ENCODE measurements around the gene RPN1. TPM values are rescaled to one million over a fixed set of nuclear protein-coding genes. Genes with fewer than 3 reads are reported as not detected.

Gene RPN1
- total and polyA plus RNA-seq, 2 of the 8 experiments (the other 6 are each of a cell fraction or from before 2014, with no cell fraction given): 165 to 211 TPM

DNA sequence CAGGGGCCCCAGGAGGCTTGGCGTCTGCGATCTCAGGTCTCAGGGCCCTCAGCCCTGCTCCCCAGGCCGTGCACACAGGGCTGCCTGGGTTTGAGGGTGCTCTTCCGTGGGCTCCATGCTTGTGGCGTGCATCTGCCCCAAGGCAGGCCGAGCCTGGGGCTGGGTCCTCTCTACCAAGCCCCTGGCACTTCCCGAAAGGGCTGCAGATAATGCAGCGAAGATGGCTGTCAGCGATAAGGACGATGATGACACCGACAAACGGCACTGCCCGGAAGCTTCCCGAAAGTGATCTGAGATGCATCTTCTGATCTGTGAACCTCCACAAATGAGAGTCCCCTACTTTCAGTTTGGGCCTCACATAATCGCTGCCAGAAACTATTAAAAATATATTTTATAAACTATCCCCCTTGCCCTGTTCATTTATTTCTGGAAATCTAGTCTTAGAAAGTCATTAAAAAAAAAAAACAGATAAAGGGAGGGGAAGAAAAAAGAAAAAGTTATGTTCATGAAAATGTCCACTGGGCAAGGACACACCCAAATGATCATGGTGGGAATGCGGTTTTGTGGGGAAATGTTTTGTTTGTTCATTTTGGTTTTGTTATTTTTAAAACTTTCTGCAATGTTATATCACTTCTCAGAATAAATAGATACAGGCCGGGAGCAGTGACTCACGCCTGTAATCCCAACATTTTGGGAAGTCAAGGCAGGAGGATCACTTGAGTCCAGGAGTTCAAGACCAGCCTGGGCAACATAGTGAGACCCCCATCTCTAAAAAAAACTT lies 51.5 kb downstream of the RPN1 start:
- H3K79me2 ChIP-seq (ENCODE audit: control insufficient read depth in 1 of 2, insufficient read depth in 2 of 2, low read length in 2 of 2): no peaks in the 10 kb centered on the region
- H3K9me3 ChIP-seq (ENCODE audit: insufficient read depth in 2 of 2, low read depth in 1 of 2, low read length in 1 of 2): no peaks in the 10 kb centered on the region
- no peak overlapping the region for H2BK20ac ChIP-seq (ENCODE audit: low read length)
- no peaks in the 10 kb centered on the region for H3K4me1 ChIP-seq (replicated peaks in 1 of 4; ENCODE audit: control insufficient read depth in 3 of 4, insufficient read depth in 4 of 4, low read length in 3 of 4)
- H3K18ac ChIP-seq (ENCODE audit: extremely low read depth, low read length): no peak overlapping the region
- H4K20me1 ChIP-seq (replicated peaks in 1 of 2; ENCODE audit: control insufficient read depth in 1 of 2, insufficient read depth in 2 of 2, low read length in 2 of 2): peaks cover 0 to 1% of the 10 kb centered on the region in 2 experiments
- no peak overlapping the region for H2AK5ac ChIP-seq (ENCODE audit: low read depth, low read length)
- H3K27ac ChIP-seq (ENCODE audit: low read depth, low read length): no peak overlapping the region
- H3K79me1 ChIP-seq (ENCODE audit: low read depth, low read length): no peaks in the 10 kb centered on the region
- no peak overlapping the region for H2BK120ac ChIP-seq (replicated peaks; ENCODE audit: low read depth, low read length)
- DNase-seq (ENCODE audit: low read depth in 1 of 2, low spot score in 2 of 2) (no peak), FAIRE-seq (no peak)
- CTCF ChIA-PET (ENCODE audit: partially characterized antibody): interaction anchor here (0.9 to 14.8 kb wide), 5 partner anchors 5 to 20 kb away, joined by 3 to 182 read pairs (median 160); no protein-coding TSS in a partner anchor
- no peak overlapping the region for H2AFZ ChIP-seq (ENCODE audit: low read length)
- no peak overlapping the region for H4K8ac ChIP-seq (ENCODE audit: extremely low read depth, insufficient read depth, low read length)
- H3K14ac ChIP-seq (ENCODE audit: insufficient read length): no peak overlapping the region
- H3K27me3 ChIP-seq (replicated peaks in 1 of 4; ENCODE audit: control insufficient read depth in 3 of 4, extremely low read depth in 1 of 4, insufficient read depth in 3 of 4, low read length in 3 of 4): no peaks in the 10 kb centered on the region
- POLR2A ChIA-PET (ENCODE audit: partially characterized antibody): no interaction called here
- H3K23ac ChIP-seq (ENCODE audit: insufficient read length): no peak overlapping the region
- H3K4me2 ChIP-seq (ENCODE audit: insufficient read depth in 1 of 2, low read depth in 2 of 2, low read length in 2 of 2): no peak overlapping the region
- H3K9ac ChIP-seq (replicated peaks in 1 of 4; ENCODE audit: extremely low read depth in 1 of 4, low read depth in 3 of 4, low read length in 3 of 4): no peak overlapping the region
- no peak overlapping the region for H4K91ac ChIP-seq (replicated peaks; ENCODE audit: insufficient read length, low read length)
- no peaks in the 10 kb centered on the region for H3K36me3 ChIP-seq (ENCODE audit: control insufficient read depth in 2 of 4, insufficient read depth in 4 of 4, low read length in 3 of 4)
- H3K4ac ChIP-seq (replicated peaks; ENCODE audit: insufficient read length, low read depth, low read length): no peak overlapping the region
- H3K56ac ChIP-seq (replicated peaks; ENCODE audit: insufficient read length, low read depth, low read length): no peak overlapping the region
- no peak overlapping the region for H2BK12ac ChIP-seq (ENCODE audit: low read depth, low read length)
- WGBS, 2 experiments (ENCODE audit: extremely low coverage in 1 of 2, insufficient coverage in 1 of 2, insufficient read length in 1 of 2, insufficient replicate concordance in 2 of 2, low coverage in 1 of 2, low lambda C conversion rate in 2 of 2, missing lambda C conversion rate in 1 of 2): 87% methylated on average over 18 of the region's 18 CpGs; no CpG with 5 or more reads in 1 of the 2 experiments
- H2BK15ac ChIP-seq (ENCODE audit: low read length): no peak overlapping the region
- H3K4me3 ChIP-seq (ENCODE audit: extremely low read depth in 1 of 4, insufficient read depth in 2 of 4, low read depth in 3 of 4, low read length in 4 of 4): no peak overlapping the region
- H2BK5ac ChIP-seq (ENCODE audit: low read depth, low read length): no peak overlapping the region
- no peaks in the 10 kb centered on the region for H3K23me2 ChIP-seq (ENCODE audit: low read depth, low read length)
- H4K5ac ChIP-seq (ENCODE audit: insufficient read length, low read depth, low read length): no peak overlapping the region
- TF ChIP-seq, protein P1, sequence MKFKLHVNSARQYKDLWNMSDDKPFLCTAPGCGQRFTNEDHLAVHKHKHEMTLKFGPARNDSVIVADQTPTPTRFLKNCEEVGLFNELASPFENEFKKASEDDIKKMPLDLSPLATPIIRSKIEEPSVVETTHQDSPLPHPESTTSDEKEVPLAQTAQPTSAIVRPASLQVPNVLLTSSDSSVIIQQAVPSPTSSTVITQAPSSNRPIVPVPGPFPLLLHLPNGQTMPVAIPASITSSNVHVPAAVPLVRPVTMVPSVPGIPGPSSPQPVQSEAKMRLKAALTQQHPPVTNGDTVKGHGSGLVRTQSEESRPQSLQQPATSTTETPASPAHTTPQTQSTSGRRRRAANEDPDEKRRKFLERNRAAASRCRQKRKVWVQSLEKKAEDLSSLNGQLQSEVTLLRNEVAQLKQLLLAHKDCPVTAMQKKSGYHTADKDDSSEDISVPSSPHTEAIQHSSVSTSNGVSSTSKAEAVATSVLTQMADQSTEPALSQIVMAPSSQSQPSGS (IDR thresholded peaks at IDR 0.05; ENCODE audit: low read length): no peak
- TF ChIP-seq KDM4A (IDR thresholded peaks at IDR 0.05; ENCODE audit: low read depth, low read length, severe bottlenecking) (no peak), CBX8 (IDR thresholded peaks at IDR 0.05; ENCODE audit: borderline replicate concordance, low read depth, low read length) (no peak), HDAC6 (IDR thresholded peaks at IDR 0.05; ENCODE audit: low read depth, low read length) (no peak), SUZ12 (IDR thresholded peaks at IDR 0.05; ENCODE audit: low read length) (no peak), BRCA1 (IDR thresholded peaks at IDR 0.05; ENCODE audit: low read depth, low read length) (no peak), KDM5A (IDR thresholded peaks at IDR 0.05; ENCODE audit: low read length) (no peak), SRF (IDR thresholded peaks at IDR 0.05; ENCODE audit: low read depth, low read length) (no peak), TAF7 (optimal IDR thresholded peaks at IDR 0.05; ENCODE audit: borderline replicate concordance, low read depth, low read length) (no peak), SP4 (IDR thresholded peaks at IDR 0.05; ENCODE audit: low read length) (no peak), SAP30 (IDR thresholded peaks at IDR 0.05; ENCODE audit: insufficient read depth, insufficient replicate concordance, low read length) (no peak)
